Stimulated activated CD8-positive, alpha-beta memory T cell treated with anti-CD3 and anti-CD28 coated beads, Interleukin-4, amount 100 ng/mL, for 1 hour (primary cell): ENCODE results near the gene PDE4D.

Experiments used
- DNase-seq, 2 donors: peaks; one replicate each; pipeline ENCODE4 v3.0.0-alpha.2; 2020; ENCODE audit warnings: low read depth in 2 of 2, low spot score in 1 of 2

PDE4D gene

GRCh38 chr5:59346514-59346913 lies 547.0 kb downstream of the PDE4D start:
- DNase-seq = no peak

GRCh38 chr5:59342181-59342580 lies 551.3 kb downstream of the PDE4D start:
- no peak for DNase-seq

GRCh38 chr5:59341760-59342159 lies 551.8 kb downstream of the PDE4D start:
- no peak for DNase-seq

- DNase-seq = no peak
These were observed 552.4 kb downstream of the PDE4D start for GRCh38 chr5:59341155-59341554.

GRCh38 chr5:59340637-59341036 lies 552.9 kb downstream of the PDE4D start:
- no peak for DNase-seq

GRCh38 chr5:59337240-59337639 lies 556.3 kb downstream of the PDE4D start:
- DNase-seq = no peak

- DNase-seq = no peak
These were observed 558.0 kb downstream of the PDE4D start for GRCh38 chr5:59335544-59335943.

- no peak for DNase-seq
These were observed 560.1 kb downstream of the PDE4D start for GRCh38 chr5:59333416-59333815.

GRCh38 chr5:59332236-59332973 lies 561.1 kb downstream of the PDE4D start:
- DNase-seq = no peak

- no peak for DNase-seq
These were observed 562.8 kb downstream of the PDE4D start for GRCh38 chr5:59330680-59331079.

- DNase-seq = no peak
These were observed 564.7 kb downstream of the PDE4D start for GRCh38 chr5:59328709-59329296.

GRCh38 chr5:59327191-59327980 lies 566.1 kb downstream of the PDE4D start:
- DNase-seq = no peak

GRCh38 chr5:59326596-59326995 lies 566.9 kb downstream of the PDE4D start:
- no peak for DNase-seq

- DNase-seq = no peak
These were observed 568.5 kb downstream of the PDE4D start for GRCh38 chr5:59325070-59325469.

- DNase-seq = no peak
These were observed 570.6 kb downstream of the PDE4D start for GRCh38 chr5:59322894-59323293.

GRCh38 chr5:59322058-59322457 lies 571.5 kb downstream of the PDE4D start:
- DNase-seq = no peak

GRCh38 chr5:59321642-59322041 lies 571.9 kb downstream of the PDE4D start:
- DNase-seq = no peak

- no peak for DNase-seq
These were observed 573.1 kb downstream of the PDE4D start for GRCh38 chr5:59320420-59320819.

- no peak for DNase-seq
These were observed 574.3 kb downstream of the PDE4D start for GRCh38 chr5:59319250-59319649.

- DNase-seq = no peak
These were observed 575.7 kb downstream of the PDE4D start for GRCh38 chr5:59317774-59318205.

GRCh38 chr5:59317023-59317773 lies 576.3 kb downstream of the PDE4D start:
- DNase-seq = no peak
